GM12873 (cell line): ENCODE data around the gene CTNNA3.

Source experiments
- TF ChIP-seq, protein P1 (sequence below): IDR thresholded peaks from 2 replicates; pipeline ENCODE4 v1.5.1; 2012; ENCODE audit warnings: low read depth, mild to moderate bottlenecking, moderate library complexity, low read length, control low read depth; ENCODE audit not compliant: insufficient read depth; ENCODE audit errors: missing control alignments

The CTNNA3 gene

DNA sequence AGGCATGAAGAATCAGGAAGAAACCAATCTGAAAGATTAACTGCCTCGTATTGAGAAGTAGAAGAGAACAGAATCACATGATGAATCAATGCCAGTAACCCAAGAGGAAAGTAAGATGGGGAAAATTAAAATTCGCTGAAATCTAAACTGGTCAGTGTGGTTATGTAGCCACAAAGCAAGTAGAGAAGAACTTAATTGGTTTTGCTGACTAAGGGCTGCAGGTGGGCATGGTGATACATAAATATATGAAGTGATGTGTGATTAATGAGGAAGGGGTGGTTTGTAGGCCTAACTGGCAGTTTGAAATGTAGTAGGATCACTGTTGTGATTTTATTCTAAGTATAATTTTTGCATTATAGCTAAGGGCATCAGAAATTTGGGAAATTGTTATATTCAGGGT, 853.6 kb downstream of the CTNNA3 start:
- TF ChIP-seq, protein P1, sequence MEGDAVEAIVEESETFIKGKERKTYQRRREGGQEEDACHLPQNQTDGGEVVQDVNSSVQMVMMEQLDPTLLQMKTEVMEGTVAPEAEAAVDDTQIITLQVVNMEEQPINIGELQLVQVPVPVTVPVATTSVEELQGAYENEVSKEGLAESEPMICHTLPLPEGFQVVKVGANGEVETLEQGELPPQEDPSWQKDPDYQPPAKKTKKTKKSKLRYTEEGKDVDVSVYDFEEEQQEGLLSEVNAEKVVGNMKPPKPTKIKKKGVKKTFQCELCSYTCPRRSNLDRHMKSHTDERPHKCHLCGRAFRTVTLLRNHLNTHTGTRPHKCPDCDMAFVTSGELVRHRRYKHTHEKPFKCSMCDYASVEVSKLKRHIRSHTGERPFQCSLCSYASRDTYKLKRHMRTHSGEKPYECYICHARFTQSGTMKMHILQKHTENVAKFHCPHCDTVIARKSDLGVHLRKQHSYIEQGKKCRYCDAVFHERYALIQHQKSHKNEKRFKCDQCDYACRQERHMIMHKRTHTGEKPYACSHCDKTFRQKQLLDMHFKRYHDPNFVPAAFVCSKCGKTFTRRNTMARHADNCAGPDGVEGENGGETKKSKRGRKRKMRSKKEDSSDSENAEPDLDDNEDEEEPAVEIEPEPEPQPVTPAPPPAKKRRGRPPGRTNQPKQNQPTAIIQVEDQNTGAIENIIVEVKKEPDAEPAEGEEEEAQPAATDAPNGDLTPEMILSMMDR: no peak

DNA sequence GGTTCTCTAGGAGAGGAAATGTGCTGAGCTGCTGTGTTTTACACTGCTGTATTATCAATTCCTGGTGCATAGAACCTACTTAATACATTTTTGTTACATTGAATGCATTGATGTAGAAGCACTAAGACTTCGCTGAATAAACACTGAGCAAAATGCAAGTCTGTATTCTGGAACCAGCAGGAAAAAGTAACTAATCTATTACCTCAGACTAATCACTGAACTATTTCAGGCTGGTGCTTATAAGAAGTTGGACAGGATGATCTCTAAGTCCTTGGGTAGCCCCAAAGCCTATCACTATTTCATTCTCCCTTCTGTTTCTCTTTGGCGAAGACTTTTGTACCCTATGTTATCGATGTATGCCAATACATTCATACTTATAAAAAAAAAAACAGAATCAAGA, 857.3 kb downstream of the CTNNA3 start:
- TF ChIP-seq, protein P1: no peak

DNA sequence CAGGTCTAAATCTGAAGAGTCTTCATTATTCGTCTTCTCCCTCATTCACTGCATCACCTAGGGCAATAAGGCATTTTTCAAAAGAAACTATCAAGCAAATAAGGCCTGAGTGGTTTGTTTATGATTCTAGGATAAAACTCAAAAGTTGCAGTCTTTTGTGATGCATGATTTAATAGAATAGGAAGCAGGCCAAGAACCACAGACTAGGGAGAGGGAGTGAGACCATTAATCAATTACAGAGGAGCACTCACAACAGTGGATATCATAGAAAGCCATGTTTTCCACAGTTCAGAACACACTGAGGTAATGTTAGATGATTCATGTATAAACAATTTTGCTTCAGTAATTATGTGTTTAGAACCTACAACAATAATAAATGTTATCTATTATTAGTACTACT, 858.0 kb downstream of the CTNNA3 start:
- TF ChIP-seq, protein P1: no peak

DNA sequence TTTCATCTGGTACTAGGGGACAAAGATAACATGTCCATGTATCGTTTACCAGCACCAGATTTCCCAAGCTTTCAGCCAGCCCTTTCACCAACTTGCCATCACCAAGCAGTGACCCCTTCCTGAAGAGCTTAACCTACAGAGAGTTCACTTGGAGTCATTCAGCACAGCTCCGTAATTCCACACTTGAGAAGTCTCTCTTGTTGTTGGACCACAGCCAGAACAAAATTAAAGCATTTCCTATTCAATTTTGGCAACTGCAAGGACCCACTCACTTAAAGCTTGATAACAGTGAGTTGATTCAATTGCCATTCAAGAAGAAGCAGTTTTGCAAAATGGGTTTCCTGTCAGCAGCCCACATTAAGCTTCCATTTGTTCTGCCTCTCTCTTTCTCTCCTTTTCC, 858.7 kb downstream of the CTNNA3 start:
- TF ChIP-seq, protein P1: no peak

DNA sequence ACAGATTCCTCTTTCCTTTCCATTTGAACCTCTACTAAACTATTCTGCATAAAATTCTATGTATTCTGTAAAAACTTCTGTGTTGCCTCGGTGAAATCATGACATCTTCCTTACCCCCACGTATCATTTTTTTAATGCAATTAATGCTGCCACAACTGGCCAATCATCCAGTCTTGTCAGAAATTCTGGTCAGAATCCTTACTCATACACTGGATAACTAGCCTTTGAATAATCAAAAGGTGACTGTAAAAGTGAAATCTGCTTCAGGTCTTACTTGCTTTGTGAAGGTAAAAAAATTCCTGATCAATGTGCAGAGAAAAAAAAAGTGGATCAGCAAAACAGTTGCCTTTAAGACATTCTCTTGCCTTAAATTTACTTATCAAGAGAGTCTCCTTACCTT, 859.2 kb downstream of the CTNNA3 start:
- TF ChIP-seq, protein P1: no peak

DNA sequence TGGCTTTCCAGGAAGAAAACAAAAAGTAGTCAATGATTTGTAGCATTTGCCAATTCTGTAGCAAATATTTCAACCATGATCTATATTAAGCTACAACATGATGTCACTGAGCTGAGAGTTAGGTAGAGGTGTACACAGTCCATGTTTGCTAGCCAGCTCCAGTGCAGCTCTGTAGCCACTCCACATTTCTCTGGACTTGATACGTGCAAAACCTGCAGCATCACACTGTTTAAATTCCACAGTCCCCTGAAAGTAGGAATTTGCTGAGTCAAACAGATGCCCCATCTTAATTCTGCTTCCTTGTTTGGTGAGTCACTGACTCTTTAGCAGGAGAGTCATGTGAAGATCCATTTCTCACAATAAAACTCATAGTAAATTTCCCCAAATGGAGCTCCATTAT, 859.9 kb downstream of the CTNNA3 start:
- TF ChIP-seq, protein P1: no peak

DNA sequence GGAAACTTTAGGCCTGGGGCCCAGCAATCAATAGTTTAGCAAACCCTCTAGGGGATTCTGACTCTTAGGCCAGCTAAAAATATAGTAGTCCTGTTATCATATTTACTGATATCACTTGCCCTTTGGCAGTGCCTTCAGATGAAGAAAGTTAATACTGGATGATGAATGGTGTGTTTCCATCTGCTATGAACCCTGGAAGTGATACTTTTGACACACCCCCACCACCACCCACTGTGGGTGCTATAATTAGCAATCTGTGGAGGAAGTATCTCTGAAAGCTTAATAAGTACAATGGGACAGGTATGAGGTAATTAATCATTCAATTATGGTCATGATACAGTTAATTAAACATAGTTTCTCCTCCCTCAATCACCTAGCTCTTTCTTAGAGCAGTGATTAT, 860.6 kb downstream of the CTNNA3 start:
- TF ChIP-seq, protein P1: no peak

DNA sequence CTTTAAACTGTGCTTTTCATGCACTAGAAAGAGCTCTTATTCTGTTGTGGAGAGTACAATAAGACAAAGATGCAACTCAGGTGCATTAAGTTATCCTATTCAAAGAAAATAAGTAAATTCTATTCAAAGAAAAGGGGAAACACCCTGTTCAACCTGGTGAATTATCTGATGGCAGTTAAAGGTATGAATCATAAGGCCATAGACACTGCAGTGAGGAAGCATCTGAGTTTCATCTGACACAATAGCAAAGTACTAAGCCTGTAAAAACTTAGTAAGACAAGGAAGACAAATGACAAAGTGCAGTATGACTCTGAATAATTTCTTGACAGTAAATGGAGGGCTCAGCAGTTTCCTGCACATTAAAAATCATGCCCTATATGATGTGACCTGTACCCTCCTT, 861.2 kb downstream of the CTNNA3 start:
- TF ChIP-seq, protein P1: no peak
